Kidney (tissue), 14 donors: ENCODE data around the gene CMTM8. TPM values are rescaled to one million over a fixed set of nuclear protein-coding genes. Genes with fewer than 3 reads are reported as not detected.

ENCODE experiments used
- DNase-seq, 5 donors: peaks; one replicate each; pipeline ENCODE4 v3.0.0-alpha.2; 2013 to 2020
- FAIRE-seq: peaks from 2 replicates; lab custom pipeline; 2012; peaks lifted over from hg19 to GRCh38; lab: Jason Lieb, UNC
- H3K27ac ChIP-seq, 2 donors: one replicate each; pipeline ENCODE4 v1.7.0; 2013; ENCODE audit warnings: low read depth in 2 of 2, low read length in 2 of 2, inconsistent platforms in 1 of 2
- H3K27me3 ChIP-seq: one replicate; pipeline ENCODE4 v1.7.1; 2013; ENCODE audit warnings: low read length, inconsistent platforms; ENCODE audit not compliant: control insufficient read depth, insufficient read depth
- H3K36me3 ChIP-seq, 3 donors: one replicate each; pipeline versions ENCODE4 v1.7.0 to v1.7.1; 2013; ENCODE audit warnings: low read length in 3 of 3, control low read depth in 1 of 3, inconsistent platforms in 1 of 3; ENCODE audit not compliant: insufficient read depth in 3 of 3, control insufficient read depth in 2 of 3
- H3K4me1 ChIP-seq, 3 donors: one replicate each; pipeline versions ENCODE4 v1.7.0 to v1.7.1; 2013; ENCODE audit warnings: low read length in 3 of 3, inconsistent platforms in 1 of 3, low read depth in 1 of 3; ENCODE audit not compliant: control insufficient read depth in 2 of 3, insufficient read depth in 2 of 3
- H3K4me3 ChIP-seq, 3 donors: one replicate each; pipeline versions ENCODE4 v1.7.0 to v1.8.1; 2013; ENCODE audit warnings: low read length in 3 of 3, control low read depth in 1 of 3, inconsistent platforms in 1 of 3
- H3K9ac ChIP-seq, 3 donors: one replicate each; pipeline versions ENCODE4 v1.7.0 to v1.7.1; 2013; ENCODE audit warnings: low read length in 3 of 3, control low read depth in 1 of 3, inconsistent platforms in 1 of 3
- H3K9me3 ChIP-seq, 3 donors: one replicate each; pipeline versions ENCODE4 v1.7.0 to v1.7.1; 2013; ENCODE audit warnings: low read length in 3 of 3, control low read depth in 1 of 3, inconsistent platforms in 1 of 3; ENCODE audit not compliant: control insufficient read depth in 2 of 3, insufficient read depth in 1 of 3
- intact Hi-C: fragments of 100-400 bp; cut with DNase I; formaldehyde crosslinking; loops from one replicate; pipeline ENCODE4 v1.11.1; 2022
- polyA plus RNA-seq: library from polyadenylated mRNA; stranded (reverse); fragments of 350-450 nt; fragmentation: Illumina TruSeq; extraction: RNeasy Lipid Tissue Mini Kit (QIAGEN cat#74804); gene quantifications from one replicate; pipeline ENCODE4 v1.2.3, GENCODE V29; 2014; ENCODE audit warnings: low read depth, low replicate concordance; ENCODE audit not compliant: insufficient read depth
- total RNA-seq: library from RNA; stranded (reverse); fragmentation: NEBNext Ultra II Directional; extraction: Animal tissue kit (Norgen Biotek cat#: 25700); gene quantifications from one replicate; pipeline ENCODE4 v1.2.1, GENCODE V29; 2021
- TF ChIP-seq, protein P1 (sequence below): IDR thresholded peaks from 3 replicates; pipeline ENCODE4 v1.5.1; 2012; ENCODE audit warnings: mild to moderate bottlenecking, moderate library complexity, borderline replicate concordance; ENCODE audit not compliant: insufficient read depth; ENCODE audit errors: extremely low read depth
- donor health status: control.
- donor health status: control.
- donor health status: control.
- donor health status: control.
- donor health status: control.
- donor health status: DM: yes; HTN: yes; CAD: no.
- donor health status: Normal renal cell carcinoma (clear cell type).

Gene CMTM8
- total and polyA plus RNA-seq, 2 donors from 2014 or later, result 5.4 to 9.6 TPM

DNA sequence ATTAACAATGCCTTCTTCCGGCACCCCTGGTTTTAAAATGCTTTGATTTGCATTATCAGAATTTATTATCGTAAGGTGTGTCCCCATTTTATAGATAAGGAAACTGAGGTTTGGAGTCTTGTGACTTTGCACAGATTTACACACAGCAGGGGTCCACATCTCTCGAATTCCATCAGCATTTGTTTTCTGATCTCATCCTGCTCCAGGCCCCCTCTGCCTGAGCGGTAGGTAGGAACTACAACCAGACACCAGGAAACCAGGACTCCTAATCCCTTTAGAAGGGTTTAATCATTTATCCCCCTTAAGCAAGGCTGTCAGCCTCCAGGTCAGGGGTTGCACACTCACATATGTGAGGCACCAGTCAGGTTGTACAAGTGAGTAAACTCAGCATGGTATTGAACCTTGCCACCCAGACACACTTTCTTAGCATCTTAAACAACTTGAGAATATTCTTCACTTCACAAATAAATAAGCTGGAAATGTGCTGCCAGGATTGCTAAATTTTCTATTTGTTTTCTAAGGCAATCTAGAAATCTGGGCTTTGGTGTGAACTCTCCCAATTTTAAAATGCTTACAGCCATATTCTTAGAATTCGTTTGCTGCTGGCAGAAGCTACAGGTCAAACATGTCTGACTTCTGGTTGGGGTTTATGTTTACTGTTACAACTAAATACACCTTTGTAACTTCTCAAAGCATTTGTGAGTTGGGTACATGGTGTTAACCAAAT is 121.4 kb downstream of the CMTM8 start:
- Histone ChIP-seq H3K9me3 (no peaks in the 10 kb centered on the region), H3K4me3 (no peak overlapping the region), H3K27ac (no peak overlapping the region), H3K27me3 (no peaks in the 10 kb centered on the region), H3K36me3 (no peaks in the 10 kb centered on the region), H3K9ac (no peak overlapping the region), H3K4me1 (no peaks in the 10 kb centered on the region)
- FAIRE-seq (no peak), DNase-seq (no peak)
- TF ChIP-seq, protein P1, sequence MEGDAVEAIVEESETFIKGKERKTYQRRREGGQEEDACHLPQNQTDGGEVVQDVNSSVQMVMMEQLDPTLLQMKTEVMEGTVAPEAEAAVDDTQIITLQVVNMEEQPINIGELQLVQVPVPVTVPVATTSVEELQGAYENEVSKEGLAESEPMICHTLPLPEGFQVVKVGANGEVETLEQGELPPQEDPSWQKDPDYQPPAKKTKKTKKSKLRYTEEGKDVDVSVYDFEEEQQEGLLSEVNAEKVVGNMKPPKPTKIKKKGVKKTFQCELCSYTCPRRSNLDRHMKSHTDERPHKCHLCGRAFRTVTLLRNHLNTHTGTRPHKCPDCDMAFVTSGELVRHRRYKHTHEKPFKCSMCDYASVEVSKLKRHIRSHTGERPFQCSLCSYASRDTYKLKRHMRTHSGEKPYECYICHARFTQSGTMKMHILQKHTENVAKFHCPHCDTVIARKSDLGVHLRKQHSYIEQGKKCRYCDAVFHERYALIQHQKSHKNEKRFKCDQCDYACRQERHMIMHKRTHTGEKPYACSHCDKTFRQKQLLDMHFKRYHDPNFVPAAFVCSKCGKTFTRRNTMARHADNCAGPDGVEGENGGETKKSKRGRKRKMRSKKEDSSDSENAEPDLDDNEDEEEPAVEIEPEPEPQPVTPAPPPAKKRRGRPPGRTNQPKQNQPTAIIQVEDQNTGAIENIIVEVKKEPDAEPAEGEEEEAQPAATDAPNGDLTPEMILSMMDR, result no peak
- intact Hi-C loops, result no loop called here

GRCh38 chr3:32360493-32360827 is 122.0 kb downstream of the CMTM8 start:
- Histone ChIP-seq H3K9me3 (no peaks in the 10 kb centered on the region), H3K27ac (no peak overlapping the region), H3K9ac (no peak overlapping the region), H3K4me3 (no peak overlapping the region), H3K27me3 (no peaks in the 10 kb centered on the region), H3K4me1 (no peaks in the 10 kb centered on the region), H3K36me3 (no peaks in the 10 kb centered on the region)
- DNase-seq (no peak), FAIRE-seq (no peak)
- TF ChIP-seq, protein P1, result no peak
- intact Hi-C loops, result no loop called here

- H3K4me1 ChIP-seq, result no peaks in the 10 kb centered on the region
- no peak overlapping the region for H3K9ac ChIP-seq
- no peaks in the 10 kb centered on the region for H3K9me3 ChIP-seq
- TF ChIP-seq, protein P1, result no peak
- DNase-seq (no peak), FAIRE-seq (no peak)
- intact Hi-C loops, result no loop called here
- no peaks in the 10 kb centered on the region for H3K36me3 ChIP-seq
- no peak overlapping the region for H3K4me3 ChIP-seq
- no peak overlapping the region for H3K27ac ChIP-seq
- no peaks in the 10 kb centered on the region for H3K27me3 ChIP-seq
Measured at GRCh38 chr3:32366638-32367397, 128.3 kb downstream of the CMTM8 start.
